HG02870 (cell line): ENCODE data around the gene MTHFD1.

ENCODE experiments used
- ATAC-seq: cut with Tn5 transposase; IDR thresholded peaks from one replicate; pipeline ENCODE4 v1.9.1; 2021; ENCODE audit warnings: mild to moderate bottlenecking, moderate library complexity; ENCODE audit not compliant: unreplicated experiment

MTHFD1 gene

DNA sequence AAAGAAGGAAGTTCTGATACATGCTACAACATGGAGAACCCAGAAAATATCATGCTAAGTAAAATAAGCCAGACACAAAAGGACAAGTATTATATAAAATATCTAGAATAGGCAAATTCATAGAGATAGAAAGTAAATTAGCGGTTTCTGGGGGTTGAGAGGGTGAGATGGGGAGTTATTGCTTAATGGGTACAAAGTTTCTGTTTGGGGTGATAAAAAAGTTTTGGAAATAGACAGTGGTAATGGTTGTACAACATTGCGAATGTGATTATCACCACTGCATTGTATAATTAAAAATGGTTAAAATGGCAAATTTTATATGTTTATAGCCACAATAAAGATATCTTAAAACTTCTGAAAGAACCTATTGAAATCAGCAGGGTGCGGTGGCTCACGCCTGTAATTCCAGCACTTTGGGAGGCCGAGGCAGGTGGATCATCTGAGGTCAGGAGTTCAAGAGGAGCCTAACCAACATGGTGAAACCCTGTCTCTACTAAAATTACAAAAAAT lies 100.5 kb downstream of the MTHFD1 start:
- ATAC-seq, result no peak

DNA sequence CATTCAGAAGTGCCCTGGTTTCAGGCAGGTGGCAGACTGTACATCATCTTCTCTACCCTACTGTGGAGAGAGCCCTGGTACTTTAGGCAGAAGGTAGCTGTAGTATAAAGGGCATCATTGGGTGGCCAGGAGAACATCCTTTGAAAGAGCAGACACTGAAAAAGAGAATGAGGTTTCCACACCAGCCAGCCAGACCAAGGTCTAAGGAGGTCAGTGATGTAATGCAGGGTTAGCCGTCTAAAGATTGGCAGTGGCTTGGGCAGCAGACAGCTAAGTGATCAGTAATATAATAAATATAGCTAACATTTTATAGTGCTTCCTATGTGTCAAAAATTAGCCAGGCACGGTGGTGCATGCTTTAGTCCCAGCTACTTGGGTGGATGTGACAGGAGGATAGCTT lies 103.5 kb downstream of the MTHFD1 start:
- no peak for ATAC-seq

DNA sequence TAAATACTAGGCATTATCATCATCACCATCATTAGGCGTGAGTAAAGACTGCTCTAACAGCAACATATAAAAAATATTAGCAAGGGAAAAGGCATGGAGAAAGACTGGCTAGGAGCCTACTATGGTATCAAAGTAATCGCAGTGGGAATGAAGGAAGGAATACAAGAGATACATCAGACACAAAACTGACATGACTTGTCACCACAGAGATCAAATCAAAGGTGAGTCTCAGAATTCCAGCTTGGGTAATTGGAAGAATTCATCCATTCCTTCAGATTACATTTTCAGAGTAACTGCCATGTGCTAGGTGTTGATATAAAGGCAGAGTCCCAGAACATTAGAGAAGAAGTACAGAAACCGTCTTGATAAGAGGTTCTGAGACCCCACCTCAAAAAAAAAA lies 105.3 kb downstream of the MTHFD1 start:
- ATAC-seq, result no peak

DNA sequence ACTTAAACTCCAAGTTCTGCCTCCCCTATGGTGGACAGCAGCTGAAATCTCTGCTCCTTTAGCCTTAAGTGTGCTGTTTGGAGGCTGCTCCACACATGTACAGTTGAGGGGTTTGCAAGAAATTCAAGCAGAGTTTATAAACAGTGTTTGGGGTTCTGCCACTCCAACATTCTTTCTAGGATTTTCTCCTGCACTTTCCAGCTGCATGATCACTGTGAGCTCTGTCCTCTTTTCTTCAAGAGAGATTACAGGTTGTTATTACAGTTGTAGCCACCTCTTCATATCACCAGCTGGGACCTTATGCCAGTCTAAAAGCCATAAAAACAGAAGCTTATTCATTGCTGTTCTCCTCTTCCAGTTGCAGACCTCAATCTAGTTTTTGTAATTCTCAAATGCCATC lies 107.1 kb downstream of the MTHFD1 start:
- no peak for ATAC-seq

DNA sequence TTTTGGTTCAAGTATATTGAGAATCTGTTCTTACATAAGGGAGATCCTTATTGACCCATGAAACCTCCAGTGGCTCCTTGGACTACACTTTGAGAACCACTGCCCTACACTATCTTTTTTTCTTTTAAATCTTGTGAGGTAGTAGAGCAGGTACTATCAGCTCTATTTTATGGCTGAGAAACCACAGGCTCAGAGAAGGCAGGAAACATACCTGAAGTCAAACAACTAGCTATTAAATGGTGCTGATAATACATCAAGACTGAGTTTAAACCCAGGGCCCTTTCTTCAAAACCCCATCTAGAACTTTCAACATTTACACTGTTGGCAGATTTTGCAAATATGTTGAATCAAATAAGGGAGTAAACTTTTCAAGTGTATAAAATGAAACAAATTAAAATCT lies 108.6 kb downstream of the MTHFD1 start:
- no peak for ATAC-seq

DNA sequence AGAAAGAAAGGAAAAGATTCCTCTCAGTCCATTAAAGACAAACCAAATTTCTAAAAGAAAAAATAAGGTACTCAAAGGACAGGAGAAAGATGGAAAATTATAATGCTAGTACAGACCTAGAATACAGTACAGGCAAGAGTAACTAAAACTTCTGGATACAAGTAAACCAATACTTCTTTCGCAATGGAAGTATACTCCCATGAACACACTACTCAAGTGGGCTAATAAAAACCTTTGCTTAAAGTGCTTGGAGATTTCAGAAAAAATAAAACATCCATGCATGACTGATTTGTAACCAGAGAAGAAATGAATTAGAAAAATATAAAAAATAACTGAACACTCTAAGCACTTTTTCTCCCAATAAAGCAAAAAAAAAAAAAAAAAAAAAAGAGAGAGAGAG lies 111.9 kb downstream of the MTHFD1 start:
- ATAC-seq, result no peak

DNA sequence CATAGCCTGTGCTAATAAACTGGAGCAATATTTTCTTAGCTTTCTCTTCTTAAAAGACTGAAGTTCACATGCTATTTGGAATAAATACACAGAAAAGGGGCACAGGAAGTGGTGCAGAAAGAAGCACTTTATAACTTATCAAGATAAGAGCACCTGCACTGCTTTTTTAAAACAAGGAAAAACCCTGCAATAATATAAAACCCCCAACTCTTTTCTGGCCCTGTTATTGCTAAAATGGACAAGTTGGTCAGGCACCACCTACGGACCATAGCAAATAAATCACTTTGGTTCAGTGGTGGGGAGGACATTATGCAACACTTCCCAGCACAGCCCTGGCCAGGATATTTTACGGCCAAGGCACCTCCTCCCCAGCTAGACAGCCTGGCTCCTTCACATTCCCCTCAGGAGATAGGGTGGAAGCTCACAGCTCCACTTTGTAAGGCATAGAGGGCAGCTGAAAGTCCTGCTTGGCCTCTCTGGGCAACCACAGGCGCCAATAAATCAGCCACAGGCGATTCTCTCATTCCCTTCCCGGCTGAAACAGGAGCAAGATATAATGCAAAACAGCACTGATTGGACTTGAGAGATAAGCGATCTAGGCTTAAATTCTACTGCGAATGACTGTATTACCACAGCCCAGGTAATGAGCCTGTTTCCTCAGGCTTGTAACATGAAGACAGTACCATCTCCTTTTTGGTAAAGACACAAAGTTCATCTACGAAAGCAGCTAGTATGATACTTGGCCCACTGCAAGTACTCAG lies 113.4 kb downstream of the MTHFD1 start:
- no peak for ATAC-seq

DNA sequence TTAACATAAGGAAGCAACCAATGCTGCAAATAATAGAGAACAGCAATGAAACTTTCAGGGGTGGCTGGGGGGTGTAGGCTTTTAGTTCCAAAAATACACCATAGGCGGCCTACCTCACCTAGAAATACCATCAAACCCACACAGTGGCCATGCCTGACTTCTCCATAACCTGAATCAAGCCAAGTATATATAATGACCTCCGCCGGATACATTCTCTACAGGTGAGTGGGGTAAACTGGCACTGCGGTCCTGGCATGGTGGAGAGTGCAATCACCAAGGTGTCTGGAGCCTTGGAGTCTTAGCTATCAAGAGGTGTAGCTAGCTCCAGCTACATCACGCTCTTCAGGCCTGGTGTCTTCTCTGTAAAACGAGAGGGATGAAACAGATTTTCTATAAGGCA lies 114.3 kb downstream of the MTHFD1 start:
- ATAC-seq, result no peak

DNA sequence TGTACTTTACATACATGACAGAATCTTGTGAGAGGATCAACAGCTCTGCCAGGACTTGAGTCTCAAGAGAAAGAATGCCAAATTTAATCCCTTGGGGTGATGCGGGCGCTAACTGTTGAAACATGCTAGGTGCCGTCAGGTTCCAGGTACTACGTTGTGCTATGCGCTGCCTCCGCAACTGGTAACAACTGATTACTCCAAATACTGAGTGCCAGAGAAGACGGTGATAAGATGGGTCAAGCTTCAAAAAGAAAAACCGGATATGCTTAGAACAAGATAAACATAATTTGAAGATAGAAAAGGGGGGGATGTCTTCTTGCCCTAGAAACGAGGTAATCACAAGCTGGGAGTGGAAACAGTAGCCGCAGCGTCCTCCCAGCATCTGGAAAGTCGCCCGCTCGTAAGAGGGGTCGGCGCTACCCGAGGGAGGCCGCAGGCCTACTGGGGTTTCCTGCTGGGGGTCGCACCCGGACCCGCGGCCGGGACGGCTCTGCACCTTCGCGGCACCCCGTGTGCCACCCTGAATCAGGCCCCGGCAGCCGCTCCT lies 114.8 kb downstream of the MTHFD1 start:
- peak; percentile 0 for ATAC-seq

DNA sequence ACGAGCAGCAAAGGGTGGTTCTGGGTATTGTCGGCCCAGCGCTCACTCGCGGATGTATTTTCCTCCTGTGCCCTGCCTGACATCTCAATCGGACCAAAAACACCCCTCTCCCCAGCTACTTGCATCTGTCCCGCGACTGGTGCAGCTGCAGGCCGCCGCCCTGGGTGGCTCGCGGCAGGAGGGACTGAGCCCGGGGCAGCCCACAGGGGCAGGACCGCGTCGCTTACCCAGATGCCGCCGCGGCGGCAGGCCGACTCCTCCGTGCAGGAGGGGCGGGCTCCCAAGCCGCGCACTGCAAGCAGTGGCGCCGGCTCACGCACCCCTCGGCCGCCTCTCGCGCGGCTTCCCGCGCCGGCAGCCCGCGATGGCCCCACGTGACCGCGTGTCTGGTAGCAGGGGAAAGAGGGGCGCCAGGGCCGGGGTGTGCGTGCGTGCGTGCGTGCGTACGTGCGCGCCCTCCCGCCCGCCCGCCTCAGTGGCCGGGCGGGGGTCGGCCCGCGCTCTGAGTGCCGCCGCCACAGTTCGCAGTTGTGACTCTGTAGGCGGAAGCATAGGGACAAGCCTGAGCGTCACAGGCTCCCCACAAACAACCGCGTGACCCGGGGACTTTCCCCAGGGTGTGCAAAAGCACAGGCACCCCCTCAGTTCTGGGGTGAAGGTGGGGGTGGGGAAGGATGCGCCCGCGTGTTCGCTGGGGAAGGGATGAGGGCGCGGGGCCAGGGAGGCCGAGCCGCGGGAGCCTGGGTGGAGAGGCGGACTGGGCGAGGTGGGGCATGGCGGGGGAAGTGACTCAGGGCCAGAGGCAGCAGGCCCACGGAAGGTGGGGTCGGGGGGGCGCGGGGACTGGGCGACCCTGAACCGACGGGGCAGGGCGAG lies 115.5 kb downstream of the MTHFD1 start, which contains the start of gene ZBTB25:
ZBTB25 (minus strand) TSS at position 405 of the 876 bp plus-strand sequence. CDS start 13,305 bp downstream, outside the sequence.
- peak; percentile 54 for ATAC-seq

DNA sequence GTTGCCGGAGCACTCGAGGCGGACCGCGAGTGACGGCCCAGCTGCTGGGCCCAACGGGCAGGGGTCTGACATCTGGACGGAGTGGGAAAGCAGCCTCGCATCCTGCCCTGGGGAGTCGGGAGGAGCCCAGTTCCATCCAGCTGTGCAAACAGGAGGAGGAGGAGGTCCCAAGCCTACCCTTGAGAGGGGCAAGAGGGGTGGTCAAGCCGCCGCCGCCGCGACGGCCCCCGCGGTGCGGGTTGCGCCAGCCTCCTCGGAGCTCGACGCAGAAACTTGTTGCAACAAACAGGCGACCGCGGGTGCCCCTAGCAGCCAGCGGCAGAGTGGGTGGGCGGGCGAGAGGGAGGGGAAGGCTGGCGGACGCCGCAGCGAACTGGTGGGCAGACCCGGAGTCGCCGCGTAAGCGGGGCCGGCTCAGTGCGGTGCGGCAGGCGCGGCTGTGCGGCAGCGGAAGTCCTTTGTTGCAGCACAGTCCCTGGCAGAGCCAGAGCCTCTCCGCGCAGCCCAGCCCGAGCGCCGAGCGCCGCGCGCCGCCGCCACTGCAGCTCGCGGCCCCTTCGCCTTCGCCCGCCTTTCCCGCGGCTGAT lies 116.2 kb downstream of the MTHFD1 start, which contains the start of gene ZBTB1:
ZBTB1 (plus strand) TSS at position 461 of the 587 bp plus-strand sequence. CDS start 16,735 bp downstream, outside the sequence.
- ATAC-seq, result peak; percentile 16

DNA sequence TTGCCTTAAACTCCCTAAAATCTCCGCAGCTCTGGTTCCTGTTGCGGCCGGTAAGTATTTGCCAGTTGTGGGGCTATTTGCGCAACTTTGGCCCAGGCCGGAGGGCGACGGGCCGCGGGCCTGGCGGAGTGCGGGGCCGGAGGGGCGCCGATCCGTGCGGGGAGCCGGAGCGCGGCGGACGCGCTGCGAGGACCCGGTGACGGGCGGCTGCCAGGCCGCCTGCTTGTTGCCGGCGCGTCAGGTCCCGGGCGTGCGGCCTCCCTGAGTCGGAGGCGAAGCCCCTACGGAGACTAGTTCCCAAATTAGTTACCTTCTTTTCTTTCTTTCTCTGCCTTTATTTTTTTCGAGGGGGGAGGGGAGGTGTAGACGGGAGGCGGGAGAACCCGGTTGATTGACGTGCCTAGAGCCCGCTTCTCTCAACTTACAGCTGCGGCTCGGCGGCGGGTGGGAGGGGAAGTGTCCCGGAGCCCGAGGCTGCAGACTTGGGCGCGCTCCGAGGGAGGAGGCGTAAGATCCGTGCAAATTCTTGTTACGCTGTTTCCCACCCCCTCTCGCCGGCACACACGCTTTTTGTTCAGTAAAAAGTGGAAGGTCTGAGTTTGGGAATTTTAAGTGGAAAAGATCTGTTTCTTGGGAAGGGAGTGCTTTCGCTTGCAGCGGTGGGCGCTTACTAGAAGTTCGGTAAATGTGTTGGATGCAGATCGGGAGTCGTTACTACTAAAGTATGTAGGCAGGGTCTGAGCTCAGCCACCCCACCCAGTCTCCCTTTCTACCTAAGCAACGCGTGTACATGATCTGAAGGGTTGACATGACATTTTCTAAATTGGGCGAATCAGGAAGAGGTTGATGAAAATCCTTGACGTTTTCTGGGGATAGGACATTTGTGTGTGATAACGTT lies 117.0 kb downstream of the MTHFD1 start:
- ATAC-seq, result peak; percentile 22

DNA sequence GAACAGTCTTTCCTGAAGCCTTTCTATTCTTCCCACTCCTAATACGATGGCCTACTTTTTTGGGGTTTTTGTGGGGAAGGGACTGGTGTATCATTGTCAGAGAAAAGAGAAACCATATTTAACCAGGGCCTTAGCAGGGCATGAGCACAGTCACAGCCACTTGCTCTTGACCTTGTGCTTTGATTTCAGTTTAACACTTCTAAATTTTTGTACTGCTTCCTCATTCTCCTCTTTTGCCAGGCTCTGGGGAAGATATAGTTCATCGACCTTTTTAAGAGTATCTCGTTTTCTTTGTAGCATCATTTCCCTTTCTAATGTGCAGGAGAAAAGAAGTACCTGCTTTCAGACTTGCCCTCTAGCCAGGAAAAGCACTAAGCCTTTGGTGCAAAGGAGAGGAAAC lies 118.6 kb downstream of the MTHFD1 start:
- ATAC-seq, result no peak

DNA sequence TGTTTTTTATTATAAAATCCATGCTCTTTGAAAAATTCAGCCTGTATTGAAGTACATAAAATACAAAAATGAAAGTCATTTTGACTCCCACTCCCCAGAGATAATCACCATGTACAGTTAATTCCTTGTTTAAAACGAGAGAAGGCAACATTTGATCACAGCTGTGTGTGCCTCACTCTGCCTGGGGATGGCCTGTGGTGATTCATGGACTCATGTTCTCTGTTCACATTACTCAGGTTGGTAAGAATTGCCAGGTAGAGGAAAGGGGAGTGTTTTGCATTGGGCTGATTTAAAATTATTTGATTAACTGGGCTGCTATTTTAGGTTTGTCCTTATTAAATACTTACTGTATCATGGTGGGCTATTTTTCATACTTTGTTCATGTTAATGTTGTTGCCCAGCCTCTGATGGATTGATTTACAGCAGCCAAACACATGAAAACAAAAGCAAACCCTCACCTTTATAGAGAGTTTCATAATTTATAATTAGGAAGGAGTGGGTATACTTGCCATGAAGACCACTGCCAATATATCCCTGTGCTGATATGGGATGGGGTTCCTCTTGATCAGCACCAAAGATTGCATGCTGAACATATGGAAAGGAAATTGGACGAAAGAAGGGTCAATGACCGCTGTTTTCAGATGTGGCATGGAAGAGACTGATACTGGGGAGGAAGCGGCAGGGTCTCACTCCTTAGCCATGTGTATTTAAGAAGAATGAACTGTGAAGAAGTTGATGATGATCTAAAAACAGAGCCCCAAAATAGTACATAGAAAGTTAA lies 119.4 kb downstream of the MTHFD1 start:
- no peak for ATAC-seq

DNA sequence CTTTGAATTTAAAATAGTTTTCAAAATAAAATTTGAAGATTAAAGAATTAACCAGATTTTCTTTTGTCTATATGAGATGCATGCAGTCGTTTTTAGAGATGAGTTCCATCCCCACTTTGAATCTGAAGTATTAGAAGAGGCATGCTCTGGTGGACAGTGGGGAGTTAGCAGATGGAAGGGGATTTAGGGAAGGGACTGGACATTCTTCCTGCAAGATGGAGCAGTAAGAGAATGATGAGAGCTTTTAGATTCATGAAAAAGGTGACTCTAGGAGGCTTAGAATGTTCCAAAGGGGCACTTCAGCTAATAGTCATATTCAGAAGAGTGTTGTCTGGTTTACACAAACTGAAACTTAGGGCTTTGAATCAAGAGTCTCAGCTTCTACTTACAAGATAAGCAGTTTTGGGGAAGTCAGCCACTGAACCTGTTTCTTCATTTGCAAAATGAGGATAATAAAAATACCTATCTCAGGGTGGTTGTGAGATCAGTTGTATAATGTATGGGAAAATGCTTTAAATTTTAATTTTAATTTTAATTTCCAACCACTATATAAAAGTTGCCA lies 120.1 kb downstream of the MTHFD1 start:
- peak; percentile 28 for ATAC-seq

DNA sequence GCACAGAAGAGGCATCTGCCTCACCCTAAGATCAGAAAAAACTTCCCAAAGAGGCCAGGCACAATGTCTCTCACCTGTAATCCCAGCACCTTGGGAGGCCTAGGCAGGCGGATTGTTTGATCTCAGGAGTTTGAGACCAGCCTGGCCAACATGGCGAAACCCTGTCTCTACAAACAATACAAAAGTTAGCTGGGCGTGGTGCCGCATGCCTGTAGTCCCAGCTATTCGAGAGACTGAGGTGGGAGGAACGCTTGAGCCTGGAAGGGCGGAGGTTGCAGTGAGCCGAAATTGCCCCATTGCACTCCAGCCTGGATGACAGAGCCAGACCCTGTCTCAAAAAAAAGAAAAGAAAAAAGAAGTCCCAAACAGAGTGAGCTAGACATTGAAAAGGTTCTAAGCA lies 120.9 kb downstream of the MTHFD1 start:
- no peak for ATAC-seq
